Testis (tissue), 2 donors: Measurements from ENCODE around the gene DDAH1.

Experiments
- CTCF ChIP-seq, 3 experiments: fragments of 450-650 bp in 2 of 3; fragments of 200-600 bp in 1 of 3; sonication (generic) in 1 of 3; IDR thresholded peaks; one replicate each; pipeline ENCODE4 v1.5.1; 2016 to 2019; ENCODE audit warnings: antibody characterized with exemption in 3 of 3, mild to moderate bottlenecking in 2 of 3, moderate library complexity in 1 of 3
- POLR2A ChIP-seq: fragments of 450-650 bp; IDR thresholded peaks from one replicate; pipeline ENCODE4 v1.6.1; 2017; ENCODE audit warnings: antibody characterized with exemption, mild to moderate bottlenecking, moderate library complexity

DNA sequence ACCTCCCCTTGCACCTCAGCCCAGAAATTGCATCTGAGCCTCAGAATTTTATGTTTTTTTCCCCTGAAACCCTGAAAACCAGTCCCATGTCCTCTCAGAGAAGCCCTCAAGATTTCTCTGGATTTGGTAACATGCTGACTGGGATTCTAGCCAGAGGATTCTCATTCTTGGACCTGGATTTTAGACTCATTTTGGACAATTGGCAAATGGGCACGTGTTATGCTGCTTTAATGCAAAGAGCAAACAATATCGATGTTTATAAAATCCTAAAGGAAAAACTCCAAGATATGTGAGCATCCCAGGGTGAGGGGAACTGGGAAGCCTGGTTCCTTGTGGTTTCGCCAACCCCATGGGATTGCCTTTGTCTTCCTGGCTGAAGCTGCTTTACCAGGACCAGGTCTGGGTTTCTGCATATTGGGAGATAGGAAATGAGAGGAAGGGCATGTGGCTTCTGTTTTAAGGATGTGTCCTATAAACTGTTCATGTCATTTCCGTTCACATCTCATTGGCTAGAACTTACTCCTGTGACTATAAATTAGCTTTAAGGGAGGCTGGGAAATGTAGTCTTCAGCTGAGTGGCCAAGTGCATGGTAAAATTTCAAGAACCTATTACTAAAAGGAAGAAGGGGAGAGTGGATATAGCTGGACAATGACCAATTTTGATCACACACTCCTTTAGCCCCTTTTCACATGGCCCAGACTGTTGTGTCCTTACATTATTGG, 161.4 kb downstream of the DDAH1 start:
- no peak for TF ChIP-seq CTCF (IDR thresholded peaks at IDR 0.05)
- no peak for TF ChIP-seq POLR2A
